Kidney glomerular epithelial cell (primary cell): Measurements from ENCODE around the gene AEN.
"Not testable (repeated sequence)": the region's sequence is repeated elsewhere in the genome, so short reads cannot be mapped to it uniquely, and the experiment has no call there.

ENCODE experiments used
- DNase-seq: peaks from one replicate; lab custom pipeline; 2025; lab: John Stamatoyannopoulos, UW

Gene AEN

GRCh38 chr15:88630798-88631463 is 9.8 kb downstream of the AEN start:
- no peak for DNase-seq

- DNase-seq: no peak
These were observed 10.4 kb downstream of the AEN start for GRCh38 chr15:88631464-88632028.

GRCh38 chr15:88632797-88633196 is 11.7 kb downstream of the AEN start:
- not testable (repeated sequence) for DNase-seq

- no peak for DNase-seq
These were observed 13.3 kb downstream of the AEN start for GRCh38 chr15:88634449-88634848.

GRCh38 chr15:88635318-88635717 is 14.2 kb downstream of the AEN start:
- DNase-seq: no peak

- DNase-seq: no peak
These were observed 14.9 kb downstream of the AEN start for GRCh38 chr15:88636050-88636449.

- no peak for DNase-seq
These were observed 15.5 kb downstream of the AEN start for GRCh38 chr15:88636654-88637053.

- DNase-seq: no peak
These were observed 16.3 kb downstream of the AEN start for GRCh38 chr15:88637436-88637835.

- no peak for DNase-seq
These were observed 16.9 kb downstream of the AEN start for GRCh38 chr15:88637841-88638625.

GRCh38 chr15:88638626-88639372 is 17.7 kb downstream of the AEN start, which contains the start of gene ISG20:
Gene ISG20 (plus strand): TSS chr15:88639016. CDS start chr15:88639367, 351 bp downstream.
- DNase-seq: peak; percentile 96

- DNase-seq: no peak
These were observed 20.9 kb downstream of the AEN start for GRCh38 chr15:88641959-88642452.

GRCh38 chr15:88642514-88642913 is 21.4 kb downstream of the AEN start:
- DNase-seq: not testable (repeated sequence)

GRCh38 chr15:88644741-88645140 is 23.6 kb downstream of the AEN start:
- no peak for DNase-seq

GRCh38 chr15:88645171-88646087 is 24.3 kb downstream of the AEN start:
- no peak for DNase-seq

GRCh38 chr15:88646088-88646405 is 24.9 kb downstream of the AEN start:
- no peak for DNase-seq

- DNase-seq: no peak
These were observed 25.8 kb downstream of the AEN start for GRCh38 chr15:88646951-88647350.

GRCh38 chr15:88647351-88648105 is 26.4 kb downstream of the AEN start:
- DNase-seq: no peak

- DNase-seq: no peak
These were observed 27.4 kb downstream of the AEN start for GRCh38 chr15:88648357-88649214.

- DNase-seq: peak; percentile 75
These were observed 28.2 kb downstream of the AEN start for GRCh38 chr15:88649286-88649733.
